Progenitor cell of endocrine pancreas (in vitro differentiated cells): ENCODE data around the gene CD69. TPM values are rescaled to one million over a fixed set of nuclear protein-coding genes. Genes with fewer than 3 reads are reported as not detected.
"Not testable (repeated sequence)": the region's sequence is repeated elsewhere in the genome, so short reads cannot be mapped to it uniquely, and the experiment has no call there.

Source experiments
- DNase-seq: peaks from one replicate; pipeline ENCODE4 v3.0.0; 2021; ENCODE audit warnings: low spot score; ENCODE audit not compliant: unreplicated experiment
- H3K27ac Mint-ChIP-seq: 2 replicates; pipeline ENCODE4 v1.8.0; 2021; ENCODE audit warnings: mild to moderate bottlenecking, moderate library complexity, mixed read lengths
- H3K27me3 Mint-ChIP-seq: 2 replicates; pipeline ENCODE4 v1.8.0; 2021; ENCODE audit warnings: mixed read lengths
- H3K36me3 Mint-ChIP-seq: 2 replicates; pipeline ENCODE4 v1.8.0; 2022; ENCODE audit warnings: mixed read lengths; ENCODE audit not compliant: insufficient read depth
- H3K4me1 Mint-ChIP-seq: 2 replicates; pipeline ENCODE4 v1.8.0; 2021; ENCODE audit warnings: low read depth, mixed read lengths
- H3K4me3 Mint-ChIP-seq: 2 replicates; pipeline ENCODE4 v1.8.0; 2021; ENCODE audit warnings: low read depth, mild to moderate bottlenecking, moderate library complexity, mixed read lengths
- H3K9me3 Mint-ChIP-seq: 2 replicates; pipeline ENCODE4 v1.8.0; 2021; ENCODE audit warnings: low read depth, mixed read lengths
- total RNA-seq: library from RNA; stranded (reverse); gene quantifications from 2 replicates; pipeline ENCODE4 v1.2.1, GENCODE V29; 2021
- TF ChIP-seq, protein P1 (sequence below): fragments of 200-600 bp; sonication (generic); IDR thresholded peaks from one replicate; pipeline ENCODE4 v1.5.0; 2021; ENCODE audit warnings: antibody characterized with exemption, mild to moderate bottlenecking; ENCODE audit not compliant: unreplicated experiment

The CD69 gene
- total RNA-seq, 1 donor from 2014 or later, result not detected

DNA sequence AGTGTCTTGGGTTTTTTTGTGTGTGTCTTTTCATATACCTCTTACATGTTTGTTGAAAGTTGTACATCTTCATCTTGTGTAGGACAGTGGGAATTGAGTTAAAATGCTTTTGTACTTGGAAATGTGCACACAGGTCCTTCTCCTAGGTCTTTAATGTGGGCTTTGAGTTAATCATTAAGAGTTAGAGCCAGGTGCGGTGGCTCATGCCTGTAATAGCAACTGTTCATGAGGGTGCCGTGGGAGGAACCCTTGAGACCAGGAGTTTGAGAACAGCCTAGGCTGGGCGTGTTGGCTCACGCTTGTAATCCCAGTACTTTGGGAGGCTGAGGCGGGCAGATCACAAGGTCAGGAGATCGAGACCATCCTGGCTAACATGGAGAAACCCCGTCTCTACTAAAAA, 41.7 kb downstream of the CD69 start:
- Mint-ChIP-seq H3K36me3 (no peaks in the 10 kb centered on the region), H3K9me3 (no peaks in the 10 kb centered on the region), H3K27ac (no peak overlapping the region), H3K4me3 (no peak overlapping the region), H3K27me3 (no peaks in the 10 kb centered on the region), H3K4me1 (peaks cover 14% of the 10 kb centered on the region)
- no peak for DNase-seq
- TF ChIP-seq, protein P1, sequence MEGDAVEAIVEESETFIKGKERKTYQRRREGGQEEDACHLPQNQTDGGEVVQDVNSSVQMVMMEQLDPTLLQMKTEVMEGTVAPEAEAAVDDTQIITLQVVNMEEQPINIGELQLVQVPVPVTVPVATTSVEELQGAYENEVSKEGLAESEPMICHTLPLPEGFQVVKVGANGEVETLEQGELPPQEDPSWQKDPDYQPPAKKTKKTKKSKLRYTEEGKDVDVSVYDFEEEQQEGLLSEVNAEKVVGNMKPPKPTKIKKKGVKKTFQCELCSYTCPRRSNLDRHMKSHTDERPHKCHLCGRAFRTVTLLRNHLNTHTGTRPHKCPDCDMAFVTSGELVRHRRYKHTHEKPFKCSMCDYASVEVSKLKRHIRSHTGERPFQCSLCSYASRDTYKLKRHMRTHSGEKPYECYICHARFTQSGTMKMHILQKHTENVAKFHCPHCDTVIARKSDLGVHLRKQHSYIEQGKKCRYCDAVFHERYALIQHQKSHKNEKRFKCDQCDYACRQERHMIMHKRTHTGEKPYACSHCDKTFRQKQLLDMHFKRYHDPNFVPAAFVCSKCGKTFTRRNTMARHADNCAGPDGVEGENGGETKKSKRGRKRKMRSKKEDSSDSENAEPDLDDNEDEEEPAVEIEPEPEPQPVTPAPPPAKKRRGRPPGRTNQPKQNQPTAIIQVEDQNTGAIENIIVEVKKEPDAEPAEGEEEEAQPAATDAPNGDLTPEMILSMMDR, result no peak

DNA sequence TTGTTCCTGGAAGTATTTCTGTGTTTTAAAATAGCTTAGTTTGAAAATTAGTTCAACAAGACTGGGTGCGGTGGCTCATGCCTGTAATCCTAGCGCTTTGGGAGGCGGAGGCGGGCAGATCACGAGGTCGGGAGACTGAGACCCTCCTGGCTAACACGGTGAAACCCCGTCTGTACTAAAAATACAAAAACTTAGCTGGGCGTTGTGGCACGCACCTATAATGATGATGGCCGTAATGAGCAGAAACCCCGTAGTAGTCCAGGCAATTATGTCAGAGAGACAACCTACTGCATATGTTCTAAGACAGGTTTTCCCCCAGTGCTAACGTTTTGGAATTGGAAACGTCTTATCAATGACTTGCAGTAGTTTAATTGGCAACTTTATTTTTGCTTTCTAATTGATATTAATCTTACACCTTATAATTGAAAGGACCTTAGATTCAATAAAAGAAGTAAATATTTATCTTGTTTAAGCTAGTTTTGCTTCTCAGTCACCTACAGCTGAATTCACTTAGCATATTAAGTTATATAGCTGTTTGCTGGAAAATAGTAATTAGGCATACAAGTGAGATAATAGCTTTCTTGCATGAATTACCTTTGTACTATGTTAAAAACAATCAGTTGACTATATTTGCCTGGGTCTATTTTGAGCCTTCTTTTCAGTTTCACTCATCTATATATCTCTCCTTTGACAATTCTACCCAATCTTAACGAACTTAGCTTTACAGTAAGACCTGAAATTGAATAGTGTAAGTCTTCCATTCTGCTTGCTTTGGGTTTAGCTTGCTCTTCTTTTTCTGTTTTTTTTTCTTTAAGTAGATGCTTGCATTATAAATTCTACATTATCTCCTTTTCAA, 43.4 kb downstream of the CD69 start:
- Mint-ChIP-seq H3K4me3 (no peak overlapping the region), H3K27ac (no peak overlapping the region), H3K4me1 (peaks cover 14% of the 10 kb centered on the region), H3K9me3 (no peaks in the 10 kb centered on the region), H3K36me3 (no peaks in the 10 kb centered on the region), H3K27me3 (no peaks in the 10 kb centered on the region)
- DNase-seq, result no peak
- TF ChIP-seq, protein P1, result no peak

DNA sequence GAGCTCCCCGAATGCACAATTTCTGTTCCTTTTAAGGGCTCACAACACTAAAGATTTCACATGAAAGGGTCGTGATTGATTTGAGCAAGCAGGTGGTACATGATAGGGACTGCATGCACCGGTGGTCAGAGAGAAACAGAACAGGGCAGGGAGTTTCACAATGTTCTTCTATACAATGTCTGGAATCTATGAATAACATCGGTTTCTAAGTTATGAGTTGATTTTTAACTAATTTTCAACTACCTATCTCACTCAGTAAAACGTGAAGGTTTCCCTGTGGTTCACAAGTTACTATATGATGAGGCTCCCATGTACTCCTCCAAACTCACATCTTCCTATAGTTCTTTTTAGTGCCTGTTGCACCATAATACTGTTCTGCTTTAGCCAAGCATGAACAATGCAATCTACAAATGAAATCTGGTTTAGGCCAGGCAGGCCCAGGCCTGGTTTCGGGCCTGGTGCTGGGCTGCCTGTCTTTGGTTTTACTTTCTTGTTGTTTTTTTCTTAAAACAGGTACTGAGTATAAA, 47.6 kb downstream of the CD69 start:
- not testable (repeated sequence) for H3K27ac Mint-ChIP-seq, H3K4me1 Mint-ChIP-seq, DNase-seq, H3K4me3 Mint-ChIP-seq, H3K9me3 Mint-ChIP-seq, H3K36me3 Mint-ChIP-seq, H3K27me3 Mint-ChIP-seq

DNA sequence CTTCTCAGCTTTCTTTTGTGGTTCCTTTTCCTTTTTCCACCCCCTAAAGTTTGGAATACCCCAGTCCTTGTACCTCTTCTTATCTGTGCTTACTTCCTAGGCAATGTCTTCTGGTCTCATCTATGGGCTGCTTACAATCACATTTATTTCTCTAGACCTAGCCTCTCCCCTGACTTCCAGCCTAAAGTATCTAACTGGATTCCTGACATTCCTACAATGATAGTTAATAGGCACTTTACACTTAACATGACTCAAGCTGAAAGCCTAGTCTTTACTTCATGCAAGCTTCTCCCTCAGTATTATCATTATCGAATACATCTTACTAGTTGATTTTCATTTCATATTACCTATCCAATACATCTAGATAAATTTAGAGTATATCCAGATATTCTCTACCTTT, 49.0 kb downstream of the CD69 start:
- H3K36me3 Mint-ChIP-seq, result no peaks in the 10 kb centered on the region
- no peak overlapping the region for H3K4me3 Mint-ChIP-seq
- H3K27ac Mint-ChIP-seq, result no peak overlapping the region
- TF ChIP-seq, protein P1, result no peak
- no peak for DNase-seq
- no peaks in the 10 kb centered on the region for H3K9me3 Mint-ChIP-seq
- no peaks in the 10 kb centered on the region for H3K4me1 Mint-ChIP-seq
- no peaks in the 10 kb centered on the region for H3K27me3 Mint-ChIP-seq

DNA sequence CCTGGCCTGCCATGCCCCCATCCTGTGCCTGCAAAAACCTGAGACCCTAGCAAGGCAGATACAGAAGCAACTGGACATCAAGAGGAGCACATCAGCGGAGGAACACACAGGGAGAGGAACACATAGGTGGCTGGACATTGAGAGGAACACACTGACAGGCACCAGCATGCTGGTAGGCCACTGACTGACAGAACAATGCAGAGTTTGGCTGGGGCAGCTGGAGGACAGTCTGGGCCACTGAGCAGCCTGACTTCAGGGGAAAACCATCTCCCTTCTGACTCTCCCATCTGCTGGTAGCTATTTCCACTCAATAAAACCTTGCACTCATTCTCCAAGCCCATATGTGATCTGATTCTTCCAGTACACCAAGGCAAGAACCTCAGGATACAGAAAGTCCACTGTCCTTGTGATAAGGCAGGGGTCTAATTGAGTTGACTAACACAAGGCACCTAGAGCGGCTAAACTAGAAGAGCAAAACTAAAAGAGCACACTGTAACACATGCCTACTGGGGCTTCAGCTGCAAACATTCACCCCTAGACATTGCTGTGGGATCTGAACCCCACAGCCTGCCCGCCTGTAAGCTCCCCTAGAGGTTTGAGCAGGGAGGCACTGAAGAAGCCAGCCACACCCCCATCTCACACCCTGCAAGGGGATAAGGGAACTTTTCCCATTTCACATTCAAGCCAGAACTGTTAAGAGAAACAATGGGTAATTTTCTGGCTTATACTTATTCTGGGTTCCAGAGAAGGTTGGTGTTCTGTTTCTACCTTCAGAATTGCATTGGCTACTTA, 49.9 kb downstream of the CD69 start:
- Mint-ChIP-seq H3K36me3 (no peaks in the 10 kb centered on the region), H3K27me3 (no peaks in the 10 kb centered on the region), H3K4me1 (no peaks in the 10 kb centered on the region), H3K9me3 (peaks cover 6% of the 10 kb centered on the region), H3K27ac (no peak overlapping the region), H3K4me3 (no peak overlapping the region)
- TF ChIP-seq, protein P1, result no peak
- no peak for DNase-seq
